K562 (cell line): Measurements from ENCODE around the gene DKC1. TPM values are rescaled to one million over a fixed set of nuclear protein-coding genes. Genes with fewer than 3 reads are reported as not detected.
A peak's percentile ranks its signal among the peaks of the same experiment; 100 is the strongest.

Experiments
- ATAC-seq: fragments of 200-7000 bp; cut with Tn5 transposase; 3 replicates; pipeline ENCODE4 v1.9.1; 2020; ENCODE audit warnings: moderate library complexity
- BruUV-seq: library from RNA; stranded (reverse); fragments of 400-500 nt; replicated peaks from 2 replicates; lab custom pipeline; 2021; lab: Mats Ljungman, UMichigan
- CTCF ChIA-PET: fragments of 300-600 bp; formaldehyde crosslinking; extraction: SDS; loops from one replicate; lab custom pipeline; 2021; ENCODE audit warnings: low intra/inter-chr PET ratio; lab: Yijun Ruan, JAX
- POLR2A ChIA-PET: fragments of 300-600, 350-650 bp; sonication (Branson Sonifier 250); formaldehyde crosslinking; extraction: SDS; loops from one replicate; lab custom pipeline; 2021; ENCODE audit warnings: antibody characterized with exemption, inconsistent platforms; lab: Yijun Ruan, JAX
- DNase-seq, 4 experiments: peaks; one replicate each; pipeline versions ENCODE4 v3.0.0 to v3.0.0-alpha.2; 2011 to 2018; ENCODE audit warnings: low spot score in 3 of 4, mixed read lengths in 3 of 4; ENCODE audit errors: extremely low read depth in 1 of 4
- FAIRE-seq: peaks from 2 replicates; lab custom pipeline; 2011; peaks lifted over from hg19 to GRCh38; lab: Jason Lieb, UNC
- H2AFZ ChIP-seq: 2 replicates; pipeline ENCODE4 v1.6.0; 2011; ENCODE audit warnings: low read depth, low read length, control low read depth, inconsistent platforms
- H3K27ac ChIP-seq: fragments of 200-600 bp; 3 replicates; pipeline ENCODE4 v1.8.0; 2011; ENCODE audit warnings: low read depth, mild to moderate bottlenecking, control low read depth, inconsistent platforms, low read length, moderate library complexity, mixed read lengths; ENCODE audit errors: extremely low read depth
- H3K27me3 ChIP-seq, 2 experiments: fragments of 300-600 bp in 1 of 2; 2 replicates in 1 of 2; 3 replicates in 1 of 2; pipeline versions ENCODE4 v1.6.0 to v1.8.0; 2011; ENCODE audit warnings: inconsistent platforms in 2 of 2, low read length in 2 of 2, mild to moderate bottlenecking in 1 of 2, mixed read lengths in 1 of 2, moderate library complexity in 1 of 2; ENCODE audit not compliant: control insufficient read depth in 2 of 2, insufficient read depth in 2 of 2
- H3K36me3 ChIP-seq: fragments of 300-600 bp; 3 replicates; pipeline ENCODE4 v1.8.0; 2011; ENCODE audit warnings: mild to moderate bottlenecking, low read length, inconsistent platforms; ENCODE audit not compliant: control insufficient read depth, insufficient read depth
- H3K4me1 ChIP-seq, 2 experiments: fragments of 200-600 bp in 1 of 2; replicated peaks in 1 of 2; 2 replicates in 1 of 2; 3 replicates in 1 of 2; pipeline versions ENCODE4 v1.5.1 to v1.8.0; 2011; ENCODE audit warnings: inconsistent platforms in 2 of 2, low read length in 2 of 2, mild to moderate bottlenecking in 1 of 2, mixed read lengths in 1 of 2, moderate library complexity in 1 of 2; ENCODE audit not compliant: control insufficient read depth in 2 of 2, insufficient read depth in 2 of 2
- H3K4me2 ChIP-seq: 2 replicates; pipeline ENCODE4 v1.6.1; 2011; ENCODE audit warnings: low read length, control low read depth, inconsistent platforms, mixed read lengths; ENCODE audit not compliant: insufficient read depth
- H3K4me3 ChIP-seq: fragments of 200-600 bp; sonication (generic), shearing (Covaris generic); 2 replicates; pipeline ENCODE4 v1.5.1; 2016; ENCODE audit warnings: control low read depth, inconsistent platforms
- H3K79me2 ChIP-seq: fragments of 200-600 bp; 3 replicates; pipeline ENCODE4 v1.8.0; 2011; ENCODE audit warnings: low read length, inconsistent platforms; ENCODE audit not compliant: control insufficient read depth, insufficient read depth
- H3K9ac ChIP-seq, 2 experiments: 2 replicates each; pipeline versions ENCODE4 v1.6.0 to v1.6.1; 2011; ENCODE audit warnings: low read depth in 2 of 2, low read length in 2 of 2, control low read depth in 1 of 2, inconsistent platforms in 1 of 2, mild to moderate bottlenecking in 1 of 2, mixed read lengths in 1 of 2; ENCODE audit not compliant: insufficient read depth in 1 of 2
- H3K9me1 ChIP-seq: one replicate; pipeline ENCODE4 v1.6.0; 2011; ENCODE audit warnings: inconsistent platforms, mild to moderate bottlenecking, low read length, moderate library complexity; ENCODE audit not compliant: control insufficient read depth, insufficient read depth
- H3K9me3 ChIP-seq: replicated peaks from 2 replicates; pipeline ENCODE4 v1.5.1; 2011; ENCODE audit warnings: low read depth, low read length, inconsistent platforms; ENCODE audit not compliant: control insufficient read depth, insufficient read depth
- H4K20me1 ChIP-seq: replicated peaks from 2 replicates; pipeline ENCODE4 v1.6.1; 2011; ENCODE audit warnings: low read length, inconsistent platforms, mixed read lengths; ENCODE audit not compliant: control insufficient read depth, insufficient read depth
- CCAR2 ChIP-seq: fragments of 200-400 bp; formaldehyde crosslinking; IDR thresholded peaks from 2 replicates; pipeline ENCODE4 v1.6.1; 2017; ENCODE audit warnings: mild to moderate bottlenecking, low read depth, low read length
- GATA2 ChIP-seq: sonication (generic); formaldehyde crosslinking; IDR thresholded peaks from 2 replicates; pipeline ENCODE4 v1.4.0; 2020; ENCODE audit warnings: mild to moderate bottlenecking, missing genetic modification reagents
- IRF9 ChIP-seq: fragments of 450-650 bp; IDR thresholded peaks from 2 replicates; pipeline ENCODE4 v1.6.1; 2016; ENCODE audit warnings: missing biosample characterization, missing genetic modification characterization
- PHF20 ChIP-seq: fragments of 450-650 bp; IDR thresholded peaks from 2 replicates; pipeline ENCODE4 v1.6.1; 2018; ENCODE audit not compliant: partially characterized antibody
- PML ChIP-seq: IDR thresholded peaks from 2 replicates; pipeline ENCODE4 v1.6.1; 2012; ENCODE audit warnings: low read length, inconsistent platforms
- WGBS: fragments of 100-300 bp; shearing (Covaris generic); methylation state at CpG from one replicate; pipeline ENCODE4 v1.1.6; 2016; ENCODE audit warnings: low coverage, mixed read lengths; ENCODE audit not compliant: insufficient coverage; ENCODE audit errors: missing lambda C conversion rate; 5-methylcytosine and 5-hydroxymethylcytosine counted together
- in situ Hi-C: fragments of 300-500 bp; cut with MboI; formaldehyde crosslinking; loops from 4 replicates; pipeline ENCODE4 v1.15.0; 2018; ENCODE audit warnings: inconsistent platforms, mixed read lengths
- intact Hi-C: fragments of 100-400 bp; cut with micrococcal nuclease; formaldehyde crosslinking; loops from 2 replicates; pipeline ENCODE4 v1.14.2; 2022
- polyA plus RNA-seq, 8 experiments: library from polyadenylated mRNA; depleted of rRNA in 4 of 8; stranded (reverse) in 5 of 8; unstranded in 3 of 8; fragments of >200 nt; fragmentation: Nextera tagmentation in 2 of 8; fragmentation: Illumina TruSeq in 1 of 8; extraction: Ambion mirVana in 2 of 8; extraction: Trizol in 1 of 8; gene quantifications; 2 replicates each; pipeline versions ENCODE4 v1.2.1 to v1.2.3, GENCODE V29; 2011 to 2014; ENCODE audit warnings: inconsistent platforms in 1 of 8, missing spikeins in 1 of 8
- total RNA-seq, 7 experiments: library from RNA; depleted of rRNA in 6 of 7; stranded (reverse); fragments of >200 nt in 6 of 7; fragmentation: Illumina TruSeq in 2 of 7; extraction: Trizol in 2 of 7; gene quantifications; 2 replicates each; pipeline versions ENCODE4 v1.2.1 to v1.2.3, GENCODE V29; 2011 to 2021; ENCODE audit warnings: low replicate concordance in 1 of 7

Gene DKC1
- total and polyA plus RNA-seq, 9 of the 15 experiments (the other 6 are each of a cell fraction or from before 2014, with no cell fraction given), result 205 to 313 (median 219) TPM

- intact Hi-C loops, result no loop called here
- no peaks in the 10 kb centered on the region for H3K27me3 ChIP-seq
- H3K9me3 ChIP-seq, result no peaks in the 10 kb centered on the region
- 100% methylated on average over 3 of the region's 4 CpGs for WGBS
- peaks cover 98% of the 10 kb centered on the region for H3K79me2 ChIP-seq
- no peak for ATAC-seq
- no peak overlapping the region for H3K4me2 ChIP-seq
- BruUV-seq, result no TSS peak
- ChIA-PET CTCF (no interaction called here), POLR2A (interaction anchor here (1.4 to 3.4 kb wide), 3 partner anchors 12 to 19 kb away, joined by 4 to 14 read pairs (median 12); no protein-coding TSS in a partner anchor)
- H3K4me3 ChIP-seq, result no peak overlapping the region
- H3K9me1 ChIP-seq, result peaks cover 4% of the 10 kb centered on the region
- H3K9ac ChIP-seq, result no peak overlapping the region
- H3K36me3 ChIP-seq, result peaks cover 88% of the 10 kb centered on the region
- peaks cover 5% of the 10 kb centered on the region; the same call in 1 of the 2 replicates for H4K20me1 ChIP-seq
- H3K4me1 ChIP-seq, result peaks cover 15 to 37% of the 10 kb centered on the region in 2 experiments; a peak in 4 of 5 replicates
- H3K27ac ChIP-seq, result peak overlapping the region; percentile 12; the same call in 1 of the 3 replicates
- H2AFZ ChIP-seq, result no peak overlapping the region
- in situ Hi-C loops, result no loop called here
- FAIRE-seq, result no peak
- no peak for TF ChIP-seq PHF20
- TF ChIP-seq IRF9 (tag), result no peak
- TF ChIP-seq GATA2 (CRISPR knock-in tag), result no peak
- TF ChIP-seq CCAR2, result no peak
- TF ChIP-seq PML, result no peak
- TF ChIP-seq, all 486 proteins: peak for 0
- DNase-seq, result no peak
Measured at GRCh38 chrX:154791467-154791866, 28.8 kb downstream of the DKC1 start.
